ENCODE results near the gene PRC1. TPM values are rescaled to one million over a fixed set of nuclear protein-coding genes. Genes with fewer than 3 reads are reported as not detected.

PRC1 gene
- total RNA-seq: 10 to 100 TPM; 18.9 to 25.1 (median 23.3) TPM
- total RNA-seq (2013): 12.4 TPM

DNA sequence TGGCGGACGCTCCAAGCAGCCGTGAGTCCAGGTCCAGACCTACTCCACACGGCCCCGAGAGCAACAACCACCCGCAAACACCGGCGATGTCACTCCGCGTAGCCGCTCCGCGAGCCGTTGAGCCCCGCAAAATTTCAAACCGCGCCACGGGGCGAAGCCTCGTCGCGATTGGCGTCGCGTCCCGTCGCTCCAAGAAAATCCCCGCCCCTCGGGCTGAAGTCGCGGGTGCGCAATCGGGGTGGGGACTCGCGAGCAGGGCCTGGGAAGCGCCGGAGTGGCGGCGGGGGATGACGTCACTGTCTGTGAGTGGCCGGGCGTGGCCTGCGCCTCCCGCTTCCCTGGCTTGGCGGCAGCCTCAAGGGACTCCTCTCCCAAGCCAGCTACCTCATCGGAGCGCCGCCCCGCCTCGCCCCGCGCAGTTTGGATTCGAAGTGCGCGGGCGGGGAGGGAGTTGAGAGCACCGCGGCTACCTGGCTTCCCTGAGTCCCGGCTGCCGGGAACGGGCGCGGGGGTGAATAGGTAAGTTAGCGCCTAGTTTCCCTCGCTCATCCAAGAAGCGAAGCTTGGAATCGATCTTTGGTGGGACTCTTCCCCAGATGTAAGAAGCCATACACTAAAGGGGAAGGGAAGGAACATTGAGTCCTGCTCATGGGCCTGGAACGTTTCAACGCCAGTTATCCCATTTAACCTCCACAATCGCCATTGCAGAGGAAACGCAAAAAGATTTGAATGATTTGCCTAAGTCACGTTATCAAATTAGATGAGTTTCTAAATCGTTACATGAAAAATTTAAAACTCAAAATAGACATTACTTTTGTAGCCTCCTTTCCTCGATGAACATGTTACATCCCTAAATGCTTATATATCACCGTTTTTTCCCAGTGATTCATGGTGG lies at the start of gene PRC1:
TSS of gene PRC1 (minus strand) at position 119 of the 895 bp plus-strand sequence. CDS start at position 1, 118 bp downstream.
- H3K4me3 ChIP-seq (ENCODE audit: low read length): peak within 1 kb of the TSS; percentile 72
- H3K4me1 Mint-ChIP-seq: peaks cover 13% of the 10 kb centered on the region in 2 donors
- TF ChIP-seq, protein P1, sequence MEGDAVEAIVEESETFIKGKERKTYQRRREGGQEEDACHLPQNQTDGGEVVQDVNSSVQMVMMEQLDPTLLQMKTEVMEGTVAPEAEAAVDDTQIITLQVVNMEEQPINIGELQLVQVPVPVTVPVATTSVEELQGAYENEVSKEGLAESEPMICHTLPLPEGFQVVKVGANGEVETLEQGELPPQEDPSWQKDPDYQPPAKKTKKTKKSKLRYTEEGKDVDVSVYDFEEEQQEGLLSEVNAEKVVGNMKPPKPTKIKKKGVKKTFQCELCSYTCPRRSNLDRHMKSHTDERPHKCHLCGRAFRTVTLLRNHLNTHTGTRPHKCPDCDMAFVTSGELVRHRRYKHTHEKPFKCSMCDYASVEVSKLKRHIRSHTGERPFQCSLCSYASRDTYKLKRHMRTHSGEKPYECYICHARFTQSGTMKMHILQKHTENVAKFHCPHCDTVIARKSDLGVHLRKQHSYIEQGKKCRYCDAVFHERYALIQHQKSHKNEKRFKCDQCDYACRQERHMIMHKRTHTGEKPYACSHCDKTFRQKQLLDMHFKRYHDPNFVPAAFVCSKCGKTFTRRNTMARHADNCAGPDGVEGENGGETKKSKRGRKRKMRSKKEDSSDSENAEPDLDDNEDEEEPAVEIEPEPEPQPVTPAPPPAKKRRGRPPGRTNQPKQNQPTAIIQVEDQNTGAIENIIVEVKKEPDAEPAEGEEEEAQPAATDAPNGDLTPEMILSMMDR (IDR thresholded peaks at IDR 0.05): no peak
- H3K9me3 ChIP-seq (ENCODE audit: control insufficient read depth, insufficient read depth, low read length): no peaks in the 10 kb centered on the region
- ATAC-seq (peak; percentile 97 to 98 (median 98)), DNase-seq (peak; percentile 94 to 98)
- peak within 1 kb of the TSS; percentile 100 for H3K4me3 Mint-ChIP-seq
- intact Hi-C loops (cut with micrococcal nuclease): no loop called here
- under 1% methylated on average over 73 of the region's 75 CpGs for WGBS (ENCODE audit: insufficient coverage)
- H3K36me3 Mint-ChIP-seq: no peaks in the 10 kb centered on the region
- H3K27ac ChIP-seq (ENCODE audit: low read length): peak within 1 kb of the TSS; percentile 85
- peak within 1 kb of the TSS; percentile 94 to 98 for H3K27ac Mint-ChIP-seq
- no peaks in the 10 kb centered on the region for H3K27me3 ChIP-seq (ENCODE audit: control insufficient read depth, insufficient read depth, low read length)
- peaks cover 11% of the 10 kb centered on the region for H3K36me3 ChIP-seq (ENCODE audit: control insufficient read depth, insufficient read depth, low read length)
- H3K4me1 ChIP-seq (ENCODE audit: control insufficient read depth, insufficient read depth, low read length): peaks cover 10% of the 10 kb centered on the region
- H3K27me3 Mint-ChIP-seq (ENCODE audit: low read depth in 2 of 2): no peaks in the 10 kb centered on the region
- no peaks in the 10 kb centered on the region for H3K9me3 Mint-ChIP-seq

GRCh38 chr15:91043202-91043874 lies 49.0 kb upstream of the PRC1 start:
- TF ChIP-seq, protein P1 (IDR thresholded peaks at IDR 0.05): no peak
- WGBS (ENCODE audit: insufficient coverage): 89% methylated on average over 11 of the region's 11 CpGs
- Mint-ChIP-seq H3K36me3 (no peaks in the 10 kb centered on the region), H3K27me3 (ENCODE audit: low read depth in 2 of 2) (peaks cover 0 to 3% of the 10 kb centered on the region in 2 donors), H3K9me3 (no peaks in the 10 kb centered on the region), H3K4me3 (no peak overlapping the region), H3K27ac (no peak overlapping the region), H3K4me1 (peaks cover 6 to 12% of the 10 kb centered on the region in 2 donors)
- intact Hi-C loops (cut with micrococcal nuclease): no loop called here
- Histone ChIP-seq H3K36me3 (ENCODE audit: control insufficient read depth, insufficient read depth, low read length) (no peaks in the 10 kb centered on the region), H3K27me3 (ENCODE audit: control insufficient read depth, insufficient read depth, low read length) (no peaks in the 10 kb centered on the region), H3K27ac (ENCODE audit: low read length) (no peak overlapping the region), H3K4me1 (ENCODE audit: control insufficient read depth, insufficient read depth, low read length) (peaks cover 4% of the 10 kb centered on the region), H3K9me3 (ENCODE audit: control insufficient read depth, insufficient read depth, low read length) (no peaks in the 10 kb centered on the region), H3K4me3 (ENCODE audit: low read length) (no peak overlapping the region)
- DNase-seq: no peak
- ATAC-seq: no peak

DNA sequence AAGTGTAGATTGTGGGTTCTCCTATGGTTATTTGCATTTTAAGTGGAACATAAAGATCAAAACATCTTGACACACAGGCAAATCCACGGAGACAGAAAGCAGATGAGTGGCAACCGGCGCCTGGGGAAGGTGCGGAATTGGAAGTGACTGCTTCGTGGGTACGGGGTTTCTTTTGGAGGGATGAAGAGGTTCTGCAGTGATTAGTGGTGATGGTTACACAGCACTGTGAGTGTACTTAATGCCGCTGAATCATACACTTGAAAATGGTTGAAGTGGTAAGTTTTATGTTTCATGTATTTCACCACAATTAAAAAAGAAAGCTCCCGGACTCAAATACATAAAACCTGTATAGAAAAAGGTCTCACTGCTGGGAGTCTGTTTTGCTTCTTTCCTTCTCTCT lies 46.5 kb upstream of the PRC1 start:
- TF ChIP-seq, protein P1 (IDR thresholded peaks at IDR 0.05): no peak
- 75% methylated on average over 6 of the region's 8 CpGs for WGBS (ENCODE audit: insufficient coverage)
- Histone ChIP-seq H3K36me3 (ENCODE audit: control insufficient read depth, insufficient read depth, low read length) (no peaks in the 10 kb centered on the region), H3K9me3 (ENCODE audit: control insufficient read depth, insufficient read depth, low read length) (no peaks in the 10 kb centered on the region), H3K4me3 (ENCODE audit: low read length) (no peak overlapping the region), H3K27me3 (ENCODE audit: control insufficient read depth, insufficient read depth, low read length) (no peaks in the 10 kb centered on the region), H3K4me1 (ENCODE audit: control insufficient read depth, insufficient read depth, low read length) (no peaks in the 10 kb centered on the region), H3K27ac (ENCODE audit: low read length) (no peak overlapping the region)
- no peaks in the 10 kb centered on the region for H3K36me3 Mint-ChIP-seq
- H3K9me3 Mint-ChIP-seq: no peaks in the 10 kb centered on the region
- no peak for ATAC-seq
- H3K27me3 Mint-ChIP-seq (ENCODE audit: low read depth in 2 of 2): peaks cover 7 to 8% of the 10 kb centered on the region in 2 donors
- no peak overlapping the region for H3K4me3 Mint-ChIP-seq
- peaks cover 0 to 6% of the 10 kb centered on the region in 2 donors for H3K4me1 Mint-ChIP-seq
- intact Hi-C loops (cut with micrococcal nuclease): no loop called here
- H3K27ac Mint-ChIP-seq: no peak overlapping the region
- DNase-seq: no peak

Measured in natural killer cell (primary cell).